Adipose tissue (tissue), 3 donors: ENCODE measurements around the gene PGLYRP2. TPM values are rescaled to one million over a fixed set of nuclear protein-coding genes. Genes with fewer than 3 reads are reported as not detected.

Experiments
- H3K27ac ChIP-seq: one replicate; pipeline ENCODE4 v1.5.1; 2013; ENCODE audit warnings: low read depth, low read length
- WGBS, 3 donors: extraction: QIAGEN DNeasy Blood & Tissue Kit; methylation state at CpG; one replicate each; pipeline ENCODE4 v1.1.7; 2013; 5-methylcytosine and 5-hydroxymethylcytosine counted together
- polyA plus RNA-seq, 3 donors: library from polyadenylated mRNA; stranded (reverse); fragments of 200-250 nt; gene quantifications; one replicate each; pipeline ENCODE4 v1.2.3, GENCODE V29; 2013
- donor health status: healthy with polysubstance abuse.
- donor health status: Bipolar disorder and iron deficiency.
- donor health status: healthy.

PGLYRP2 gene
- polyA plus RNA-seq, 3 donors = 0.06 TPM; not detected in 2

- WGBS, 3 donors = 0 to 1% (median 1%) methylated on average over 21 to 39 of the region's 44 CpGs
- no peak overlapping the region for H3K27ac ChIP-seq
Measured at GRCh38 chr19:15432018-15432494, 47.2 kb downstream of the PGLYRP2 start.

GRCh38 chr19:15431396-15432017, 47.8 kb downstream of the PGLYRP2 start:
- H3K27ac ChIP-seq = no peak overlapping the region
- WGBS, 3 donors = 13 to 20% (median 15%) methylated on average over 7 of the region's 7 CpGs

GRCh38 chr19:15430526-15431120, 48.7 kb downstream of the PGLYRP2 start:
- WGBS, 3 donors = 70 to 83% (median 77%) methylated on average over 10 of the region's 10 CpGs
- H3K27ac ChIP-seq = no peak overlapping the region

GRCh38 chr19:15429825-15430467, 49.4 kb downstream of the PGLYRP2 start:
- 85 to 90% (median 88%) methylated on average over 24 of the region's 24 CpGs for WGBS, 3 donors
- no peak overlapping the region for H3K27ac ChIP-seq

- no peak overlapping the region for H3K27ac ChIP-seq
- WGBS, 3 donors = 86 to 89% (median 89%) methylated on average over 21 to 22 of the region's 22 CpGs
Measured at GRCh38 chr19:15428956-15429824, 50.1 kb downstream of the PGLYRP2 start.

GRCh38 chr19:15427991-15428471, 51.3 kb downstream of the PGLYRP2 start:
- no peak overlapping the region for H3K27ac ChIP-seq
- 92 to 96% (median 94%) methylated on average over 31 to 35 of the region's 35 CpGs for WGBS, 3 donors

- WGBS, 3 donors = 97 to 98% (median 97%) methylated on average over 25 of the region's 25 CpGs
Measured at GRCh38 chr19:15427350-15427700, 52.0 kb downstream of the PGLYRP2 start.

GRCh38 chr19:15426485-15427349, 52.6 kb downstream of the PGLYRP2 start:
- H3K27ac ChIP-seq = no peak overlapping the region
- 90 to 92% (median 91%) methylated on average over 14 to 16 of the region's 16 CpGs for WGBS, 3 donors

More at GRCh38 chr19:15427350-15427700, 52.0 kb downstream of the PGLYRP2 start:
- H3K27ac ChIP-seq = no peak overlapping the region

GRCh38 chr19:15425321-15425950, 53.9 kb downstream of the PGLYRP2 start:
- WGBS, 3 donors = 94 to 95% (median 95%) methylated on average over 24 to 36 of the region's 36 CpGs
- H3K27ac ChIP-seq = no peak overlapping the region

- H3K27ac ChIP-seq = no peak overlapping the region
- 97% methylated on average over 31 to 38 of the region's 38 CpGs for whole genome bisulfite sequencing, 3 donors
Measured at GRCh38 chr19:15424692-15425272, 54.5 kb downstream of the PGLYRP2 start.

GRCh38 chr19:15424121-15424520, 55.2 kb downstream of the PGLYRP2 start:
- H3K27ac ChIP-seq = no peak overlapping the region
- WGBS, 3 donors = 96 to 98% (median 96%) methylated on average over 13 of the region's 13 CpGs

- H3K27ac ChIP-seq = no peak overlapping the region
- WGBS, 3 donors = 94 to 100% (median 97%) methylated on average over 4 to 6 of the region's 6 CpGs
Measured at GRCh38 chr19:15423130-15423529, 56.2 kb downstream of the PGLYRP2 start.

- H3K27ac ChIP-seq = no peak overlapping the region
- WGBS, 3 donors = 79 to 91% (median 80%) methylated on average over 22 of the region's 22 CpGs
Measured at GRCh38 chr19:15422296-15423075, 56.8 kb downstream of the PGLYRP2 start.

GRCh38 chr19:15421721-15422260, 57.5 kb downstream of the PGLYRP2 start:
- 74 to 78% (median 76%) methylated on average over 15 of the region's 15 CpGs for WGBS, 3 donors
- H3K27ac ChIP-seq = no peak overlapping the region

GRCh38 chr19:15421136-15421695, 58.1 kb downstream of the PGLYRP2 start:
- H3K27ac ChIP-seq = no peak overlapping the region
- WGBS, 3 donors = 79 to 83% (median 81%) methylated on average over 12 of the region's 12 CpGs
